Hepatocyte (in vitro differentiated cells): ENCODE data around the gene SUGP2. TPM values are rescaled to one million over a fixed set of nuclear protein-coding genes. Genes with fewer than 3 reads are reported as not detected.

Experiments used
- DNase-seq: peaks from one replicate; pipeline ENCODE4 v3.0.0-alpha.2; 2016; ENCODE audit warnings: low spot score
- H2AFZ ChIP-seq: fragments of 200-600 bp; sonication (generic); 2 replicates; pipeline ENCODE4 v1.6.0; 2016; ENCODE audit warnings: antibody characterized with exemption, mild to moderate bottlenecking
- H3K27ac ChIP-seq: fragments of 200-600 bp; sonication (generic); 2 replicates; pipeline ENCODE4 v1.5.1; 2016; ENCODE audit warnings: mild to moderate bottlenecking
- H3K27me3 ChIP-seq: fragments of 200-600 bp; sonication (generic); 2 replicates; pipeline ENCODE4 v1.6.1; 2016
- H3K36me3 ChIP-seq: fragments of 200-600 bp; sonication (generic); replicated peaks from 2 replicates; pipeline ENCODE4 v1.5.1; 2016; ENCODE audit warnings: low read depth; ENCODE audit not compliant: insufficient read depth
- H3K4me1 ChIP-seq: fragments of 200-600 bp; sonication (generic); 2 replicates; pipeline ENCODE4 v1.5.1; 2016; ENCODE audit warnings: mild to moderate bottlenecking, moderate library complexity; ENCODE audit not compliant: insufficient read depth
- H3K4me2 ChIP-seq: fragments of 200-600 bp; sonication (generic); 2 replicates; pipeline ENCODE4 v1.6.0; 2016
- H3K4me3 ChIP-seq: fragments of 200-600 bp; sonication (generic); 2 replicates; pipeline ENCODE4 v1.5.1; 2016; ENCODE audit warnings: mild to moderate bottlenecking
- H3K79me2 ChIP-seq: fragments of 200-600 bp; sonication (generic); 2 replicates; pipeline ENCODE4 v1.6.0; 2017; ENCODE audit warnings: mild to moderate bottlenecking
- H3K9me2 ChIP-seq: fragments of 200-600 bp; sonication (generic); replicated peaks from 2 replicates; pipeline ENCODE4 v1.6.0; 2017; ENCODE audit warnings: mild to moderate bottlenecking; ENCODE audit not compliant: insufficient read depth
- H3K9me3 ChIP-seq: fragments of 200-600 bp; sonication (generic); 2 replicates; pipeline ENCODE4 v1.5.1; 2016; ENCODE audit warnings: low read depth, mild to moderate bottlenecking
- H4K20me1 ChIP-seq: fragments of 200-600 bp; sonication (generic); 2 replicates; pipeline ENCODE4 v1.6.0; 2016; ENCODE audit warnings: mild to moderate bottlenecking; ENCODE audit not compliant: insufficient read depth, poor library complexity, severe bottlenecking
- CTCF ChIP-seq: fragments of 200-600 bp; sonication (generic); IDR thresholded peaks from 2 replicates; pipeline ENCODE4 v1.5.1; 2016; ENCODE audit warnings: antibody characterized with exemption, mild to moderate bottlenecking; ENCODE audit not compliant: poor library complexity
- EZH2 ChIP-seq: fragments of 200-600 bp; sonication (generic); IDR thresholded peaks from 2 replicates; pipeline ENCODE4 v1.6.1; 2016; ENCODE audit warnings: antibody characterized with exemption, mild to moderate bottlenecking, borderline replicate concordance
- EZH2phosphoT487 ChIP-seq: fragments of 200-600 bp; sonication (generic); IDR thresholded peaks from one replicate; pipeline ENCODE4 v1.6.1; 2018; ENCODE audit warnings: antibody characterized with exemption, mild to moderate bottlenecking, low read depth, moderate library complexity; ENCODE audit not compliant: unreplicated experiment, severe bottlenecking
- WGBS: methylation state at CpG from one replicate; pipeline ENCODE4 v1.1.6; 2016; ENCODE audit warnings: low lambda C conversion rate; ENCODE audit errors: missing lambda C conversion rate; 5-methylcytosine and 5-hydroxymethylcytosine counted together
- polyA plus RNA-seq: library from polyadenylated mRNA; unstranded; fragments of >200 nt; fragmentation: Nextera tagmentation; extraction: Ambion mirVana; gene quantifications from 2 replicates; pipeline ENCODE4 v1.2.1, GENCODE V29; 2016
- total RNA-seq: library from RNA; depleted of rRNA; stranded (reverse); fragments of >200 nt; gene quantifications from 2 replicates; pipeline ENCODE4 v1.2.3, GENCODE V29; 2014

The SUGP2 gene
- total and polyA plus RNA-seq, 2 experiments from 2014 or later, result 36.4 to 51.0 TPM

GRCh38 chr19:19054315-19054938 lies 21.1 kb upstream of the SUGP2 start:
- DNase-seq, result no peak
- Histone ChIP-seq H3K79me2 (no peaks in the 10 kb centered on the region), H3K4me1 (no peaks in the 10 kb centered on the region), H4K20me1 (no peaks in the 10 kb centered on the region), H3K36me3 (no peaks in the 10 kb centered on the region), H2AFZ (no peak overlapping the region), H3K9me2 (no peaks in the 10 kb centered on the region), H3K27ac (no peak overlapping the region), H3K4me3 (no peak overlapping the region), H3K27me3 (no peaks in the 10 kb centered on the region), H3K9me3 (no peaks in the 10 kb centered on the region), H3K4me2 (no peak overlapping the region)
- 96% methylated on average over 15 of the region's 15 CpGs for WGBS
- TF ChIP-seq CTCF, result no peak
- TF ChIP-seq EZH2, result no peak
- no peak for TF ChIP-seq EZH2phosphoT487

- Histone ChIP-seq H3K4me2 (no peak overlapping the region), H3K4me3 (no peak overlapping the region), H3K4me1 (no peaks in the 10 kb centered on the region), H3K9me3 (no peaks in the 10 kb centered on the region), H3K79me2 (no peaks in the 10 kb centered on the region), H3K9me2 (no peaks in the 10 kb centered on the region), H3K27me3 (no peaks in the 10 kb centered on the region), H2AFZ (no peak overlapping the region), H4K20me1 (no peaks in the 10 kb centered on the region), H3K36me3 (no peaks in the 10 kb centered on the region), H3K27ac (no peak overlapping the region)
- 90% methylated on average over 25 of the region's 25 CpGs for WGBS
- peak; percentile 78 for DNase-seq
- TF ChIP-seq EZH2, result no peak
- no peak for TF ChIP-seq EZH2phosphoT487
- peak; percentile 62 for TF ChIP-seq CTCF
These were observed 20.4 kb upstream of the SUGP2 start for GRCh38 chr19:19053508-19054314.

GRCh38 chr19:19052921-19053320 lies 19.6 kb upstream of the SUGP2 start:
- no peak overlapping the region for H3K27ac ChIP-seq
- H3K9me2 ChIP-seq, result no peaks in the 10 kb centered on the region
- DNase-seq, result no peak
- H3K4me3 ChIP-seq, result no peak overlapping the region
- 95% methylated on average over 1 of the region's 1 CpG for WGBS
- no peaks in the 10 kb centered on the region for H4K20me1 ChIP-seq
- no peaks in the 10 kb centered on the region for H3K27me3 ChIP-seq
- no peaks in the 10 kb centered on the region for H3K79me2 ChIP-seq
- H3K4me1 ChIP-seq, result no peaks in the 10 kb centered on the region
- H3K4me2 ChIP-seq, result no peak overlapping the region
- no peaks in the 10 kb centered on the region for H3K36me3 ChIP-seq
- TF ChIP-seq EZH2phosphoT487 (no peak), CTCF (no peak), EZH2 (no peak)
- no peak overlapping the region for H2AFZ ChIP-seq
- H3K9me3 ChIP-seq, result no peaks in the 10 kb centered on the region
